Stimulated activated CD4-positive, alpha-beta T cell treated with anti-CD3 and anti-CD28 coated beads, Interleukin-4, amount 100 ng/mL, for 1 hour (primary cell): Measurements from ENCODE around the gene TAC4.
"Not testable (repeated sequence)": the region's sequence is repeated elsewhere in the genome, so short reads cannot be mapped to it uniquely, and the experiment has no call there.

Experiments
- DNase-seq: peaks from one replicate; pipeline ENCODE4 v3.0.0-alpha.2; 2020

The TAC4 gene

GRCh38 chr17:49842371-49842770 lies 5.5 kb downstream of the TAC4 start:
- no peak for DNase-seq

DNA sequence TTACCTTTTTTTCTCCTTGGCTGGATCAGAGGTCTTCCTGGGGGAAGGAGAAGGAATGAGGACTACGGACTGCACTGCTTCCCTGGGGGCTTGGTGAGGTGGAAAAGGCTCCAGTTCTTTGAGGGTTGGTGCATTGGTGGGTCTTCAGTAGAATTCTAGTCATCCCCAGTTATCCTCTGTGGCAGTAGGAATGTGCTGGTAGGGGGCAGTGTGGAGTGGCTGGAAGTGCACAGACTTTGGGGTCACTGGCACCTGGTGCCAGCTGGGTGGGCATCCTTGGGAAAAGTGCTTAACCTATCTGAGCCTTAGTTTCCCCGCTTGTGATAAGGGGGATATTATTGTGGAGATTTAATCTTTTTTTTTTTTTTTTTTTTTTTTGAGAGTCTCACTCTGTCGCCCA lies 6.3 kb downstream of the TAC4 start:
- no peak for DNase-seq

DNA sequence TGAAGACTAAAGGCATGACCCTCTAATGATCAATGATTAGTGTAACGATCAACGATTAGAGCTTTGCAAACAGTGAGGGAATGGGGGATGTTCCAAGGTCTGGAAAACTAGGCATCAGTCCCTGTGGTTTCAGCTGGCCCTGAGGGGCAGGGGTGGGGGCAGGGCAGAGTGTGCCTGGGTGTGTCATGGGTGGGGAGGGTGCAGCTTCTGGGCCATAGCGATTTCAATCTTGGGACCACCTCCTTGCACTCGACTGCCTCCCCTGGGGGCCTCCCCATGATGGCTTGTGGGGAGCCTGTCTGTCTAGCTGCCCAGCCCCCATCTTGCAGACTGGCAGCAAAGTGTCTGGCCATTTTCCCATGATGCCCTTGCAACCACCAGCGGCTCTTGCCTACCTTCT lies 8.4 kb downstream of the TAC4 start:
- DNase-seq, result no peak

DNA sequence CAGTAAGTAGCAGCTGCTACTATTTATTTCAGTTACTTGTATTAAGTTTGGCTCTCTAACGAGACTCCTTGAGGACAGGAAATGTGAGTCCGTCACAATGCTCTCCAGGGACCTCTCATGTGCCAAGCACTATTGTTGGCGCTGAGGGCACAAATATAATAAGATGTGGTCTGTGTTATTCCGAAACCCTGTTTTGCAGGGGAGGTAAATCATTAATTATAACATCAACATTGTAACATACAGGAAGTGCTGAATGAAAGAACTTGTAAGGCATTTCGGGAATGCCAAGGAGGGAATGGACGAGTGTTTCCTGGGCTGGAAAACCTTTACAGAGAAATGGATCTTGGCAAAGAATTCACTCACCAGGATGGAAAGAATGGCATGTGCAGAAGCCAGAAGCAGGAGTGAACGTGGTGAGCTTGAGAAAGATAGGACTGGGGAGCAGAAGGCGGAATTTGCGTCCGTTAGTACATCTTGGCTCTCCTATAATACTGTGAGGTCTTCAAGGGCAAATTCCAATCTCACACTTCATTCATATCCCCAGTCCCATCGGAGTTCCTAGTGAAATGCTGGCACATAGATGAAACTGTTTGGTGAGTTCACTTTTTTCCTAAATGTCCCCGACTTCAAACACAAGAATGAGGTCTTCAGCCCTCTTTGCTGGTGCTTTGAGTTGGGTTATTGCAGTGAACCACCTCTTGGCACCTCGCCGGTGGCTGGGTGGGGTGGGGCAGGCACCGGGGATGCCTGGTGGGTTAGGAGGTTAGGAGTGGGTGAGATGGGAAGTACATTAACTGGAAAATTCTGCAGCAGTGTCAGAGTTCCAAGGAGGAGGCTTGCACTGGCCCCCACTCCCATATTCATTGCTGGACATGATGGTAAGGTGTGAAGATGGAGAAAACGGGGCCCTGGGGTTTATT lies 11.5 kb downstream of the TAC4 start:
- DNase-seq, result no peak

- DNase-seq, result no peak
Measured at GRCh38 chr17:49835472-49835871, 12.4 kb downstream of the TAC4 start.

- no peak for DNase-seq
Measured at GRCh38 chr17:49834118-49834743, 13.6 kb downstream of the TAC4 start.

DNA sequence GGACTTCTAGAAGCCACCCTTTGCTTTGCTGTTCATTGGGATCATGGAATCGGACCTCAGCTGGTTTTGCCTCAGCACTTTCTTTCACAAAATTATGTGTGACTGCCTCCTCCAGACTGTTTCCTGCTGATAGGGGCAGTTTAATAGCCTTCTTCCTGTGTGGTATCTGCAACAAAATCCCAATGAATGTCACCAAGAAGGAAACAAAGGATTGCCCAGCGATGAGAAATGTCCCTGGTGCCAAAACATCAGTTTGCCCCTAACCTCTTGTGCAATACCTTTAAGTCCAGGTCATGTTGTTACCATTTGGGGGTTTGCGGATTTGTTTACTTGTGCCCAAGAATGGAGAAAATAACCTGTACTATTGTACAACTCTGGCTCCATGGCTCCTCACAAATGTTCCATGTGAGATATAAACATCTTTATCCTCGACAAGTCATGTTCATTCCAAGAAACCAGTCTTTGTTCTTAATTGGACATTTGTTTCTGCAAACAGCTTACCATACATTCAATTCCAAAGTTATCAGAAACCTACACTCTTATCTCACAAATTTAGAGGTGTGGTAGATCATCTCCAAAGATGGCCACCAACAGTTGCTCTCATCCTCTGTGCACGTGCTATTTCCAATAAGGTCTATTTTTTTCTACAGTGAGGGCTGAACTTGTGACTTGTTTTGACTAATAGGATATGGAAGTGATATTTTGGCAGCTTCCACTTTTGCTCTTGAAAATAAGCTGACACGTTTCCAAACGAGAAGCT lies 14.8 kb downstream of the TAC4 start:
- no peak for DNase-seq

DNA sequence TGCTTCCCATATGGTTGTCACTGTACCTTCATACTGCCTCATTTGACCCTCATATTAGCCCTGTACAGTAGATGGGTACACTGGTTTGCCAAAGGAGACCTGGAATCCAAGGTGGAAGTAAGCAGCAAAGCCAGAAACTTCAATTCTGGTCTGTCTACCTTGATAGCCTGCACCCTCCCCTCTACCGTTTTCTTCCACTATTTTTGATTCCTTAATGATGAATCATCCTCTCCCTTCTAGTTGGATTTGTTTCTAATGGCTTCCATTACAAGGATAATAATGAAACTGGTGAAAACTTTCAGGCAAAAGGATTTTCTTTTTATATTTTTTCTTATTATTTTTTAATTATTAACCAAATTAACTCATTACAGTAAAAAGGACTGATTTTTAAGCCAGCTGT lies 17.3 kb downstream of the TAC4 start:
- DNase-seq, result no peak

GRCh38 chr17:49829026-49829425 lies 18.8 kb downstream of the TAC4 start:
- no peak for DNase-seq

- DNase-seq, result not testable (repeated sequence)
Measured at GRCh38 chr17:49828325-49828724, 19.5 kb downstream of the TAC4 start.

- no peak for DNase-seq
Measured at GRCh38 chr17:49825645-49826044, 22.2 kb downstream of the TAC4 start.

- no peak for DNase-seq
Measured at GRCh38 chr17:49823614-49824013, 24.3 kb downstream of the TAC4 start.

- DNase-seq, result no peak
Measured at GRCh38 chr17:49822829-49823228, 25.0 kb downstream of the TAC4 start.

GRCh38 chr17:49821916-49822315 lies 26.0 kb downstream of the TAC4 start:
- no peak for DNase-seq

- no peak for DNase-seq
Measured at GRCh38 chr17:49821466-49821865, 26.4 kb downstream of the TAC4 start.

GRCh38 chr17:49820773-49821172 lies 27.1 kb downstream of the TAC4 start:
- DNase-seq, result no peak

DNA sequence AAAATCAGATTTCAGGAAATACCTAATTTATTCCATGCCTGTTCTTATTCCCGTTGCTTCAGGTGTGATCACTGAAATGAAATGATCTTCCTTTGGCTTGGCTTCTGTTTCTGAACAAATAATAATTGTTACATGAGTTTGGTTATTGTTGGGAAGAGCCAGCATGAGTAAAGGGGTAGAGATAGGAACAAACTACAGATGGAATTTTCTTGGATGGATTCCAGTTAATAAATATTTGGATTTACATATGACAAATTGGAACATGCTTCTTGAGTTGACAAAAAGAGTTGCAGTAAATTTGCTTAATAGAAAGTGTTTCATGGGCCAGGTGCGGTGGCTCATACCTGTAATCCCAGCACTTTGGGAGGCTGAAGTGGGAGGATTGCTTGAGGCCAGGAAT lies 28.2 kb downstream of the TAC4 start:
- no peak for DNase-seq

GRCh38 chr17:49819138-49819537 lies 28.7 kb downstream of the TAC4 start:
- DNase-seq, result no peak

DNA sequence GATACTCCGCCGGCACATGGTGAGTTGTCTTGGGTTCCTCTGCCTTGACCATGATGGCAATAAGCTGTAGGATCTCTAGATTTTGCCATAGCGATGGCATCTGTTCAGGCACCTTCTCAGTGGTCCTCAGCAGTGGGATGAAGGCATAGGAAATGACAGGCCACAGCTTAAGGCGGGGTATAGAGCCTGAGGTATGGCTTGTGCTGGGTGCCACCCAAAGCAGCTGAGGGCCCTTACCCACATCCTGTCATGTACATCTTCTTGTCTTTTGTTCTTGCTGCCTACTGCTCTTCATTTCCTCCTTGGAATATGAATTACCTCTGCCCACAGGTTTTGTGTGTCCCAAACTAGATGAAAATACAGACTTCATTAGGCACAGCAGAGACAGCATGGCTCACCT lies 29.9 kb downstream of the TAC4 start:
- peak; percentile 21 for DNase-seq

- no peak for DNase-seq
Measured at GRCh38 chr17:49815761-49816281, 32.0 kb downstream of the TAC4 start.

GRCh38 chr17:49814781-49815529 lies 32.9 kb downstream of the TAC4 start:
- DNase-seq, result no peak

DNA sequence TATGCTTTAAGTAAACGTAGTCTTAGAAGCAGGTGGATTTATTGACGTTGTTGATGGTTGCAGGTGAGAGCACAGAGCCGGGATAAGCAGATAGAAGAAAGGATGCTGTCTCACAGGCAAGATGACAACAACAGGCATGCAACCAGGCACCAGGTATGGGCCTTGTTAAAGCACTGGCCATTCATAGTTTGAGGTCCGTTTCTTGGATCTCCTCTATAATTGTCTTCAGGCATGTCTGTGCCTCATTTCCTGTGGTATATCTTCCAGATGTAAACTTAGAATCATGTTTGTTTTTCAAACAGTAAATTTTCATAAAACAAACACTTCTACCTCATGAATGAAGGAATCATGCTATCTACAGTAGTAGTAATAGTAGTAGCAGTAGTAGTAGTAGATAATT lies 38.8 kb downstream of the TAC4 start:
- no peak for DNase-seq

DNA sequence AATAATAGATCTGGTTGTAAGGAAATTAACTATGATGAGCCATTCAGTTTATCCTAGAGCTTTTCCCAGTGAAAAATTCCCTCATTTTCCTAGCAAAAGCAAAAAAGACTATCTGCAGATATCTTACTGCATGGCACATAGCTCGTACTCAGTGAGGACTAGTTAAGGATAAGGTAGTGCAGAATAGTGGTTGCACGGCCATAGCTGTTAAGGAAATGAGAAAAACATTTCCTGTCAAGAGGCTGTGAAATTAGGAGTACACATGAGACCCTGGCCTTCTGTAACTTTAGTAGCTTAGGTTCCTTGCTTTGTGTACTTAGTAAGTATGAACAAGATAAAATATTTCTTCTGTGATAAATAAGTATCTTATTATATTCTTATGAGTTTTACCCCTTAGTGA lies 49.1 kb downstream of the TAC4 start:
- DNase-seq, result no peak
